Activated naive CD4-positive, alpha-beta T cell treated with anti-CD3 and anti-CD28 coated beads, Interleukin-2, amount 50 U/mL, for 24 hours (primary cell): ENCODE results near the gene FEV.

ENCODE experiments used
- H3K27ac Mint-ChIP-seq: one replicate; pipeline ENCODE4 v1.8.0; 2021; ENCODE audit warnings: mild to moderate bottlenecking, mixed read lengths
- H3K27me3 Mint-ChIP-seq: one replicate; pipeline ENCODE4 v1.8.0; 2021; ENCODE audit warnings: mixed read lengths
- H3K36me3 Mint-ChIP-seq: one replicate; pipeline ENCODE4 v1.8.0; 2021; ENCODE audit warnings: mixed read lengths
- H3K4me1 Mint-ChIP-seq: one replicate; pipeline ENCODE4 v1.8.0; 2021; ENCODE audit warnings: mixed read lengths
- H3K4me3 Mint-ChIP-seq: one replicate; pipeline ENCODE4 v1.8.0; 2021; ENCODE audit warnings: mild to moderate bottlenecking, mixed read lengths
- H3K9me3 Mint-ChIP-seq: one replicate; pipeline ENCODE4 v1.8.0; 2021; ENCODE audit warnings: mixed read lengths

Gene FEV

GRCh38 chr2:218985021-218985324 is at the start of gene FEV:
TSS of gene FEV (minus strand) at chr2:218985184. CDS start at chr2:218985075, 109 bp downstream.
- peaks cover 26% of the 10 kb centered on the region for H3K4me1 Mint-ChIP-seq
- no peaks in the 10 kb centered on the region for H3K36me3 Mint-ChIP-seq
- peak within 1 kb of the TSS; percentile 59 for H3K27ac Mint-ChIP-seq
- no peaks in the 10 kb centered on the region for H3K9me3 Mint-ChIP-seq
- peak within 1 kb of the TSS; percentile 47 for H3K4me3 Mint-ChIP-seq
- peaks cover 54% of the 10 kb centered on the region for H3K27me3 Mint-ChIP-seq

- Mint-ChIP-seq H3K4me3 (no peak overlapping the region), H3K4me1 (no peaks in the 10 kb centered on the region), H3K9me3 (no peaks in the 10 kb centered on the region), H3K36me3 (no peaks in the 10 kb centered on the region), H3K27ac (no peak overlapping the region), H3K27me3 (peaks cover 15% of the 10 kb centered on the region)
Measured at GRCh38 chr2:219032051-219032745, 47.2 kb upstream of the FEV start.

GRCh38 chr2:219031005-219031738 is 46.2 kb upstream of the FEV start:
- Mint-ChIP-seq H3K36me3 (no peaks in the 10 kb centered on the region), H3K4me1 (no peaks in the 10 kb centered on the region), H3K9me3 (no peaks in the 10 kb centered on the region), H3K4me3 (no peak overlapping the region), H3K27ac (no peak overlapping the region), H3K27me3 (peaks cover 14% of the 10 kb centered on the region)

- Mint-ChIP-seq H3K9me3 (no peaks in the 10 kb centered on the region), H3K4me1 (no peaks in the 10 kb centered on the region), H3K27ac (no peak overlapping the region), H3K36me3 (no peaks in the 10 kb centered on the region), H3K4me3 (no peak overlapping the region), H3K27me3 (peaks cover 13% of the 10 kb centered on the region)
Measured at GRCh38 chr2:219030177-219030940, 45.4 kb upstream of the FEV start.

GRCh38 chr2:219029829-219030165 is 44.8 kb upstream of the FEV start:
- H3K4me3 Mint-ChIP-seq, result no peak overlapping the region
- no peaks in the 10 kb centered on the region for H3K9me3 Mint-ChIP-seq
- no peaks in the 10 kb centered on the region for H3K4me1 Mint-ChIP-seq
- H3K27ac Mint-ChIP-seq, result no peak overlapping the region
- H3K27me3 Mint-ChIP-seq, result peaks cover 13% of the 10 kb centered on the region
- no peaks in the 10 kb centered on the region for H3K36me3 Mint-ChIP-seq

GRCh38 chr2:219028996-219029828 is 44.2 kb upstream of the FEV start:
- no peak overlapping the region for H3K27ac Mint-ChIP-seq
- H3K4me3 Mint-ChIP-seq, result no peak overlapping the region
- peaks cover 10% of the 10 kb centered on the region for H3K27me3 Mint-ChIP-seq
- no peaks in the 10 kb centered on the region for H3K4me1 Mint-ChIP-seq
- H3K36me3 Mint-ChIP-seq, result no peaks in the 10 kb centered on the region
- H3K9me3 Mint-ChIP-seq, result no peaks in the 10 kb centered on the region

- Mint-ChIP-seq H3K4me3 (no peak overlapping the region), H3K4me1 (no peaks in the 10 kb centered on the region), H3K27ac (no peak overlapping the region), H3K9me3 (no peaks in the 10 kb centered on the region), H3K36me3 (no peaks in the 10 kb centered on the region), H3K27me3 (peaks cover 4% of the 10 kb centered on the region)
Measured at GRCh38 chr2:219028141-219028540, 43.2 kb upstream of the FEV start.

GRCh38 chr2:219027511-219028055 is 42.6 kb upstream of the FEV start:
- H3K4me1 Mint-ChIP-seq, result no peaks in the 10 kb centered on the region
- H3K4me3 Mint-ChIP-seq, result no peak overlapping the region
- H3K27me3 Mint-ChIP-seq, result peaks cover 4% of the 10 kb centered on the region
- no peaks in the 10 kb centered on the region for H3K36me3 Mint-ChIP-seq
- no peak overlapping the region for H3K27ac Mint-ChIP-seq
- H3K9me3 Mint-ChIP-seq, result no peaks in the 10 kb centered on the region

- no peak overlapping the region for H3K4me3 Mint-ChIP-seq
- H3K27me3 Mint-ChIP-seq, result peaks cover 4% of the 10 kb centered on the region
- no peaks in the 10 kb centered on the region for H3K4me1 Mint-ChIP-seq
- H3K36me3 Mint-ChIP-seq, result no peaks in the 10 kb centered on the region
- no peak overlapping the region for H3K27ac Mint-ChIP-seq
- H3K9me3 Mint-ChIP-seq, result no peaks in the 10 kb centered on the region
Measured at GRCh38 chr2:219026946-219027345, 42.0 kb upstream of the FEV start.

GRCh38 chr2:219025637-219026585 is 40.9 kb upstream of the FEV start:
- no peaks in the 10 kb centered on the region for H3K4me1 Mint-ChIP-seq
- peaks cover 4% of the 10 kb centered on the region for H3K27me3 Mint-ChIP-seq
- no peaks in the 10 kb centered on the region for H3K9me3 Mint-ChIP-seq
- no peaks in the 10 kb centered on the region for H3K36me3 Mint-ChIP-seq
- H3K4me3 Mint-ChIP-seq, result no peak overlapping the region
- no peak overlapping the region for H3K27ac Mint-ChIP-seq

GRCh38 chr2:219024059-219024458 is 39.1 kb upstream of the FEV start:
- H3K9me3 Mint-ChIP-seq, result no peaks in the 10 kb centered on the region
- no peak overlapping the region for H3K27ac Mint-ChIP-seq
- no peaks in the 10 kb centered on the region for H3K4me1 Mint-ChIP-seq
- no peaks in the 10 kb centered on the region for H3K36me3 Mint-ChIP-seq
- H3K4me3 Mint-ChIP-seq, result no peak overlapping the region
- no peaks in the 10 kb centered on the region for H3K27me3 Mint-ChIP-seq

GRCh38 chr2:219023045-219023605 is 38.1 kb upstream of the FEV start:
- H3K27ac Mint-ChIP-seq, result no peak overlapping the region
- H3K36me3 Mint-ChIP-seq, result no peaks in the 10 kb centered on the region
- no peaks in the 10 kb centered on the region for H3K27me3 Mint-ChIP-seq
- H3K4me1 Mint-ChIP-seq, result no peaks in the 10 kb centered on the region
- H3K4me3 Mint-ChIP-seq, result no peak overlapping the region
- H3K9me3 Mint-ChIP-seq, result no peaks in the 10 kb centered on the region

- H3K27ac Mint-ChIP-seq, result no peak overlapping the region
- H3K4me1 Mint-ChIP-seq, result no peaks in the 10 kb centered on the region
- H3K36me3 Mint-ChIP-seq, result no peaks in the 10 kb centered on the region
- H3K4me3 Mint-ChIP-seq, result no peak overlapping the region
- no peaks in the 10 kb centered on the region for H3K9me3 Mint-ChIP-seq
- no peaks in the 10 kb centered on the region for H3K27me3 Mint-ChIP-seq
Measured at GRCh38 chr2:219022616-219023015, 37.6 kb upstream of the FEV start.

GRCh38 chr2:219022041-219022440 is 37.1 kb upstream of the FEV start:
- Mint-ChIP-seq H3K27me3 (no peaks in the 10 kb centered on the region), H3K4me3 (no peak overlapping the region), H3K9me3 (no peaks in the 10 kb centered on the region), H3K36me3 (no peaks in the 10 kb centered on the region), H3K4me1 (no peaks in the 10 kb centered on the region), H3K27ac (no peak overlapping the region)
